NCI-H510A treated with DMSO at 0.1 percent for 48 hours (cell line): ENCODE results near the gene PLAAT3.
"Not testable (repeated sequence)": the region's sequence is repeated elsewhere in the genome, so short reads cannot be mapped to it uniquely, and the experiment has no call there.

Experiments
- DNase-seq: peaks from one replicate; lab custom pipeline; 2025; lab: John Stamatoyannopoulos, UW

PLAAT3 gene

DNA sequence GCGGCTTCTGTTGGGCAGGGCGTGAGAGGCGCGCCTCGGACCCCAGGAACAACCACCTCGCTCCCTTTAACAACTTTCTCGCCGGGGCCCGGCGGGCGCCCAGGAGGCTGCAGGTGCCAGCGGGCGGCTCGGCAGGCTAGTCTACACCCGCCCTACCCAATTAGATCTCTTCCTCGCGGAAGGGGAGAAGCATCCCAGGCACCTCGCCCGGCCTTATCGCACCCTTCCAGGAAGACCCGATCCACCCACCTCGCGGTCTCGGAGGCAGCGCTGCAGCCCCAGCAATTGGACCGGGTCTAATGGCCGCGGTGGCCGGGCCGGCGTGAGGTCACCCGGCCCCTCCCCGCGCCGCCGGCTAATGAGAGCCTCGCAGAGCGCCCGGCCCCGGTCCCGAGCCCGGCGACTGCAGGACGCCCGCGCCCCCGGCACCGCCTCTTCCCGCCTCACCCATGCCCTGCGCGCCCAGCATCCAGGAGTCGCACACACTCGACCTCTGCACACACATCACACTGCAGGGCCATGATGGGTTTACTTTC is at the start of gene PLAAT3:
Gene PLAAT3 (minus strand): TSS at position 298 of the 536 bp plus-strand sequence. CDS start 419 bp downstream, outside the sequence.
- peak; percentile 56 for DNase-seq

DNA sequence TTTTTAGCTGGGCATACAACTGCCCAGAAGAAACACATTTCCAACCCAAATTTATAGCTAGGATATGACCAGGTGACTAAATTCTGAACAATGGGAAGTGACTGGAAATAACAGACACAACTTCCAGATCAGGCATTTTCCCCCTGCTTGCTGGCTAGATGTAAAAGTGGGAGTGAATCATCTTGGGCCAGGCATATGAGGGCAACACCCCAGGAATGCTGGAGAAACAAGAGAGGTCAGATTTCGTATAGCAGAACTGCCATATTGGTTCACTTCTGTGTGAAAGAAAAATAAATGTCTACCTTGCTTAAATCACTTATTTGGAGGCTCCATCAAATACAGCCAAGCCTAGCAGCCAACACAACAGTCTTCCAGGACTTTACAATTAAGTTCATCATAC is 49.6 kb upstream of the PLAAT3 start:
- no peak for DNase-seq

DNA sequence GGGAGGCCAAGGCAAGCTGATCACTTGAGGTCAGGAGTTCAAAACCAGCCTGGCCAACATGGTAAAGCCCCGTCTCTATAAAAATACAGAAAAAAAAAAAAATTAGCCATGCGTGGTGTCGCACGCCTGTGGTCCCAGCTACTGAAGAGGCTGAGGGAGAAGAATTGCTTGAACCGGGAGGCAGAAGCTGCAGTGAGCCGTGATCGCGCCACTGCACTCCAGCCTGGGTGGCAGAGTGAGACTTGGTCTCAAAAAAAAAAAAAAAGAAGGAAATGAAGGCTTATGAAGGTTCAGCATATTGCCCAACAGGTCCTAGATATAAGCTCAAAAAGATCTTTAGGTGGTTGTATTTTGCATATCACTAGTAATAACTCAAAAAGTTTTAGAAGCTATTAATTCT is 46.7 kb upstream of the PLAAT3 start:
- no peak for DNase-seq

DNA sequence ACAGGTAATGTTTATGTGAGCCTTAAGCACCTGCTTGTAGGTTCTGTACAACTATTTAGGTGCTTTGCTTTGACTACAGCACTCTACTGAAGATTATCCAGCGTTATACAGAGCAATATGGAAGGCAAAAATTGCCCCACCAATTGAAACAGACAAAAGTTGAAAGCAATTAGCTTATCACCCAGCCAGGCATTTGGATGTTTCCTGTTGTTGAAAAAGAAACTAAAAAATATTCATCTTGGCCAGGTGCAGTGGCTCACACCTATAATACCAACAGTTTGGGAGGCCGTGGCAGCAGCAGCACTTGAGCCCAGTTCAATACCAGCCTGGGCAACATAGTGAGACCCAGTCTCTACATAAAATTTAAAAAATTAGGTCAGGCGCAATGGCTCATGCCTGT is 38.4 kb upstream of the PLAAT3 start:
- DNase-seq, result no peak

DNA sequence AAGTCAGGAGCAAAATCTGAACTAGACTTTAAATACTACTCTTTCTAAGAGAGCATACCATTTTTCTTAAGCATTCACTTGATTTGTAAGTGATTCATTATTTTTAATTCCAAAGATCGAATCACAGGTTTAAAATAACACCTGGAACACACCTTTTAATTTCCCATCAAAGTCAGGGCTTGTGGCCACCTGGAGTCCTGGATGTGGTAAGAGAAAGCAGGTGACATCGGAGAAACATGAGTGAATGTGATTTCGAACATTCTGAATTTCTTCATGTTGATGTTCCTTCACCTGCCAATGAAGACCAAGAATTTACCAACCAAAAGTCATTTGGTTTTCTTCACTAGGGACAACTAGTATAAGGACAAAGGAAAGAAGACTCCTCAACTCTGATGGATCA is 29.0 kb upstream of the PLAAT3 start:
- DNase-seq, result no peak

DNA sequence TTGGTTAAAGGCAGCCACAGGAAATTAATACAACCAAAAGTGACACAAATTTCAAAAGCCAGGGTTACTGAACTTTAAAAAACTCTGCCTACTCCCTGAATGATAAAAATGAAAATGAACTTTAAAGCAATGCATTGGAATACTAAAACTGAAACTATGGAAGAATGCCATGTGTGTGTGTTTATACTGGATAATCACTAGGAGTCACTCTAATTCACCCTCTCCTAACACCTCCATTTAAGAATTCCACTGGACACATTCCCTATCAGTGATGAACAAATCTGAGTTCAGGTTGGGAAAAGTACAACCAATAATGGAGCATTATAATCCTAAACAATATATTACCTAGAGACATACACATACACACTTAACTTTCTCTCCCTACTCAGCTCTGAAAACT is 27.5 kb upstream of the PLAAT3 start:
- DNase-seq, result no peak

DNA sequence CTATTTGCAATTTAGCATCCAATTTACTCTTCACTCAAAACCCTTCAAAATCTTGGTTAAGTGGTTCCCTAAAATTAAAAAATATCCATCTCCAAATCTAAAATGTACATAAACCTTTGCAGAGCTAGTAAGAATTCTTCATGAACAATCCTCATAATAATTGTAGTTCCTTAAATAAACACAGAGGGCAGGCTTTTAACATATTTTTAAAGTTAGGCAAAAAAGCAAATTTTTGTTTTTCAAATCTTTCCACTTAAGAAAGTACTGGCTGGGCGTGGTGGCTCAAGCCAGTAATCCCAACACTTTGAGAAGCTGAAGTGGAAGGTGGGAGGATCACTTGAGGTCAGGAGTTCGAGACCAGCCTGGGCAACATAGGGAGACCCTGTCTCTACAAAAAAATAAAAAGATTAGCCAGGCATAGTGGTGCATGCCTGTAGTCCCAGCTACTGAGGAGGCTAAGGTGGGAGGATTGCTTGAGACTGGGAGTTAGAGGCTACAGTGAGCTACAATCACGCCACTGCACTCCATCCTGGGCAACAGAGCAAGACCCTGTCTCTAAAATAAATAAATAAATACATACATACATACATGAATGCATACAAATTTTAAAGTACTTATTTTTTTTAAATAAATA is 25.1 kb upstream of the PLAAT3 start:
- DNase-seq, result no peak

DNA sequence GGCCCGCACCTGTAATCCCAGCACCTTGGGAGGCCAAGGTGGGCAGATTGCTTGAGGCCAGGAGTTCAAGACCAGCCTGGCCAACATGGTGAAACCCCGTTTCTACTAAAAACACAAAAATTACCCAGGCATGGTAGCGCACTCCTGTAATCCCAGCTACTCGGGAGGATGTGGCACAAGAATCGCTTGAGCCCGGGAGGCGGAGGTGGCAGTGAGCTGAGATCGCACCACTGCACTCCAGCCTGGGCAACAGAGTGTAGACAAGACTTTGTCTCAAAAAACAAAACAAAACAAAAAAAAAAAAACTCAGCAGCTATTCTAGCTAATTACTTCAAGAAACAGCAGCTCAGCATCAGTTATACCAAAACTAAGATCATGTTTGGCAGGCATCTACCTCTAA is 24.2 kb upstream of the PLAAT3 start:
- not testable (repeated sequence) for DNase-seq

DNA sequence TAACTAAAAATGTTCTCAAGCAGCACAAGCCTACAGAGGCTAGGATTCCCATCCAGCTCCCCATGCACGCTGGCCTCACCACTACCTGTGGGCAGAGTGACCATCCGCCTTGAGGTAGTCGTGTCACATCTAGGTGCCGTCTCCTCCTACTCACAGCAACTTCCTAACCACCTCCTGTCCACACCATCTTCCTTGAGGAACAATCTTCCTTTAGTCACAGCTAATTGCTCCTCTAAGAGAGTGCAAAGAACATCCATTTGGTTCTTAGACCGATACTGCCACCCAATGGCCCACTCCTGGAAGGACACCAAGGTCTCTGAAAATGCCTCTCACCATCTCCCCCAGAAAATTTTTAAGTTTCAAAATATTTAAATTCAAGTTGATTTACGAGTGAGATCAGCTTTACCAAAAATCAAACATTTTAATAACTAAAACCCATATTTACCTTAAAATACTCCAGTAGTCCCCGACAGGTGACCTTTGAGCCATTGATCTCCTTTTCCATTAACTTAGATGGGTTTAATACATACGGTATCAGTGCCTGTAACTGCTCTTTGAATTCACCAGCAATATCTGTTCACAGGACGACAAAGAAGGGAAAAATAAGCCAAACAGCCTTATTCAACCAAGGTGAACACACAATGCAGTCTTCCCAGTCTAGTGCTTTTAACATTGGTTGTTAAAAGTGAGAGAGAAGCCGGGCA is 21.7 kb upstream of the PLAAT3 start:
- DNase-seq, result peak; percentile 15

DNA sequence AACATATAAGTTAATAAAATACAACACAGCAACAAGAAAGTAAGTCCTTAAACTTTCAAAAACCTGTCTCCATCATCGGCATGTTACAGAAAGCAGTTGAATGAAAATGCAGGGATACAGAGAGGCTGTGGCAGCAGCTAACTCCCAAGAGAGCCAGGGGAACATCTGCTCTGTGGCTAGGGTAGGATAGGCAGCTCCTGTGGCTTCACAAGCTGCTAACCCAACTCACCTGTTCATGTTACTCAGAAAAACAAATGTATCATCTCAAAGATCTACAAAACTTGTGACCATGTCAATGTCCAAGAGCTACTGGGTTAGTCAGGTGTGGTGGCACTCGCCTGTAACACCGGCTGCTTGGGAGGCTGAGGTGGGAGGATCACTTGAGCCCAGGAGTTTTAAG is 15.2 kb upstream of the PLAAT3 start:
- DNase-seq, result no peak

DNA sequence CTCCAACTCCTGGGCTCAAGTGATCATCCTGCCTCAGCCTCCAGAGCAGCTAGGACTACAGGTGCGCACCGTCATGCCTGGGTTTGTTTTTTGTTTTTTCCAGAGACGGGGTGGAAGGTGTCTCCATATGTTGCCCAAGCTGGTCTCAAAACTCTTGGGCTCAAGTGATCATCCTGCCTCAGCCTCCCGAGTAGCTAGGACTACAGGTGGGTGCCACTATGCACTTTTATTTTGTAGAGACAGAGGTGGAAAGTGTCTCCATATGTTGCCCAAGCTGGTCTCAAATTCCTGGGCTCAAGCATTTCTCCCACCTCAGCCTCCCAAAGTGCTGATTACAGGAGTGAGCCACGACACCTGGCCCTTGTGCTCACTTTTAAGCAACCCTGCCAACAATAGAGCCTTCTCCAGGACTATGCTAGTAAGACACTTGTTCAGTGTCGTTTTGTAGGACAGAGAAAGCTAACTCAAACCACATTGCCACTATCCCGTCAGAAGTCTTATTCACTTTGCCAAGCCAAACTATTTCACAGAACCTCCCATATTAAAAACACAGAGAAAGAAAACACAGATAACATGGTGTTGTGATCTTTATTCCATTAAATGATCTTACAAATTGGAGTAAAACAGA is 9.4 kb upstream of the PLAAT3 start:
- no peak for DNase-seq

DNA sequence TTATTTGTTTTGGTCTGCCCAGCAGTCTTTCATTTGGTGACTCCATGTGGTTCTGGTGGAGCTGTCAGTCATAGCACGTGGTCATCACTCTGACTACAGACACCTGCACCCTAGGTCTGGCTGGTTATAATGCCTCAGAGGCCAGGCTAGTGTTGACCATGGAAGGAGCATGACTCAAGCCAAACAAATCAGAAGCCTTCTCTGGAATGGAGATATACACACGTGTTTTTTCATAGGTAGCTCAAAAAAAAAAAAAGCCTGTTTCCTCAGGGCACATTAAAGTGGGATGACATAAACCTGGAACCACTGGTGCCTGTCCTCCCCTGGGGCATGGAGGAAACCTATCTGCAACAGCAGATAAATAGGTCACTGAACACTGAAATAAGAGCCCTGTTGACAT is 8.1 kb upstream of the PLAAT3 start:
- DNase-seq, result no peak

DNA sequence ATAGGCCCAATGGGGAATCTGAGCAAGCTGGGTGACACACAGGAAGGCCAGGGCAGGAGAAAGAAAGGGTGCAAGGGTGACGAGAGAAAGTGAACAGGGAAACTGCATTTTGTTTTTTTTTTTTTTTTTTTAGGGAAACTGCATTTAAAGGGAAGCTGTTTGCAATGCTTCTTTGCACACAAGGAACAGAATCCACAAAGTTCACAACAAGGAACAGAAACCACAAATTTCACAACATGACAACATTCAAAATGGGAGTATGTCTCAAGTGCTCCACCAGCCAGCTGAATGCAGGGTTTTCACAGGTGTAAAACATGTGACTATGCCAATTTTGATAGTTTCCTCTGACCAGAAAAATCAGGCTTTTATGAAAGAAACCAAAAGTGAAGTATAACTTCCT is 6.8 kb upstream of the PLAAT3 start:
- no peak for DNase-seq

DNA sequence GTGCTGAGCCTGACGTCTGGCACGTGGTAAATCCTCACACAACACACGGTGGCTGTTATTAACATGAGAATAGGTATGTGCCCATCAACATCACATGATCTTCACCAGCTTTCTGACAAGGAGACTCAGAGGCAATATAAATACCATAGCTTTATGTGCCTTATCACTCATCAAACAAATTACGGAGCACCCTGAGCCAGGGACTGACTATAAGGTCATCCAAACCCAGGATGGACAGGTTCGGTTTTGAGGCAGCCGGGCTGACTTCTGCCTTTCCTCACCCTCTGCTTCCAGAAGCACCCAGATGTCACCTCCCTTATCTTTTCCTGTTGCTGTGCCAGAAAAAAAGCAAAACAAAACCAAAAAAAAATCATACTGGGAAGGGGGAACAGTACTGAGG is 5.7 kb upstream of the PLAAT3 start:
- DNase-seq, result no peak

DNA sequence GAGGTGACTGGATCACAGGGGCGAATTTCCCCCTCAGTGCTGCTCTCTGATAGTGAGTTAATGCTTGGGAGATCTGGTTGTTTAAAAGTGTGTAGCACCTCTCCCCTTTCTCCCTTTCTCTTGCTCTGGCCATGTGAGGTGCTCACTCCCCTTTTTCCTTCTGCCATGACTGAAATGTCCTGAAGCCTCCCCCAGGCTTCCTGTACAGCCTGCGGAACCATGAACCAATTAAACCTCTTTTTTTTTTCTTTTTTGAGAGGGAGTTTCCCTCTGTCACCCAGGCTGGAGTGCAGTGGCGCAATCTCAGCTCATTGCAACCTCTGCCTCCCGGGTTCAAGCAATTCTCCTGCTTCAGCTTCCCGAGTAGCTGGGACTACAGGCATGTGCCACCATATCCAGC is 3.5 kb upstream of the PLAAT3 start:
- not testable (repeated sequence) for DNase-seq

DNA sequence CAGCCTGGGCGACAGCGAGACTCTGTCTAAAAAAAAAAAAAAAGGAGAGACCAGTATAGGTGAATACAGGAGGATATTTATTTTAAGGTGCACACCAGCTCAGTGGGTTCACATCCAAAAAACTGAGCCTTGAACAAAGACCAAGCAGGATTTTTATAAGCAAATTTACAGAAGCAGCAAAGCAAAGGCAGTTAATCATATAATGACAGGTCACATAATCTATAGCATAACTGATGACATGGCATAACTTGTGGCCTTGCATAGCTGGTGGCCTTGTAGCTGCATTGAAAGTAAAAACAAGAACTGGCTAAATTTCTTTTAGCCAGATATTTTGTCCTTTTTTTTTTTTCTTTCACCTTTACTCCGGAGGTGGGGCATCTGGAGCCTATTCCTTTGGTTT is 2.7 kb upstream of the PLAAT3 start:
- DNase-seq, result no peak

DNA sequence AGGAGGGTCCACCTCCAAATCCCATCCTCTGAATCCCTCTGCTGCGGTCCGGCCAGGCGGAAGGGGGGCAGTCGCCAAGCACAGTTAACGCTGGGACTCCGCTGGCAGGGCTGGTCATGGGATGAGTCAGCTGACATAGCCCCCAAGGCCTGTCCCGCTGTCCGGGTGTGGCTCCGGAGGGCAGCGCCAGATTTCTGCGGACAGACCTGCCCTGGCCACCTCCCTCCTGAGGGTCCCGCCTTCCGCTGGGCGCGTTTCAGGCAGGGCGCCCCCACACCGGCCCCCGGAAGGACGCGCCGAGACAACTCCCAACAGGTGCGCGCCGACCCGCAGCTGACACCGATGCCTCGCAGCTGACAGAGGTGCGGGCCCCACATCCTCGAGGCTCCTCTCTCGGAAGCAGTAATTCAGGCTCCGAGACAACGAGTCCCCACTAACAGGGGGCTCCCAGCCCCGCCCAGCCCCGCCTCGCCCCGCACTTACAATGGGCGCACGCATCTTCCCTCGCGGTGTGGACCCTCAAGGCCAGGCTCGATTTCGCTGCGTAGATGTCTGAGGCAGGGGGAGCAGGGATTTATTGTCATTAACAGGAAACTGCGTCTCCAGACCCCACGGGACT is 607 bp downstream of the PLAAT3 start:
- peak; percentile 8 for DNase-seq

DNA sequence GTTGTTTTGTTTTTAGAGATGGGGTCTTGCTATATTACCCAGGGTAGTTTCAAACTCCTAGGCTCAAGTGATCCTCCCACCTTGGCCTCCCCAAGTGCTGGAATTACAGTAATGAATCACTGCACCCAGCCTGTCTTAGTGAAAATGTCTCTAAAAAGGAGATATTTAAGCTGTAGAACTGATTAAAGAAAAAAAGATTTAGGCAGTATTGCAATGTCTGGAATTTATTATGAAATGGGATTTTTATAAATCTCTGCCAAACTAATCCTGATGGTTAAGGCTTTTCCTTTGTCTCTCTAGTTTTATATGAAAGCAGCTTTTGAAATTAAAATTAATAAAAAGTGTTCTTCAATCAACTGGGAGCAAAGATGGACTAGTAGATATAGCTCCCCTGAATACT is 2.1 kb downstream of the PLAAT3 start:
- DNase-seq, result no peak

DNA sequence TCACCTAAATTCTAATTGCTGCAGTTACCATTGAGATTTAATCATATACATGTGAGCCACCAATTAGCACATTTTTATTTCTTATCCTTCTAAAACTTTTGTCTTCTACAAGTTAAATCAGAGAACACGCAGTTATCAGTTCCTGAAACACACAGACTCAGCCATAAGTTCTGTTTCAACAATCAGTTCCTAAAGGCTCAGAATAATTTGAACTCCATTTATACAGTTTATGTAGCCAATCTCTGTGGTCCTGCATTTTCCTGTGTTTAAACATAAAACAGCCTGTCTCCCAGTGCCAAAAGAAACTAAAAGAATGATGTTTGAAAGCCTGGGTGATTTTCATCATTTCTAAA is 2.9 kb downstream of the PLAAT3 start:
- no peak for DNase-seq

DNA sequence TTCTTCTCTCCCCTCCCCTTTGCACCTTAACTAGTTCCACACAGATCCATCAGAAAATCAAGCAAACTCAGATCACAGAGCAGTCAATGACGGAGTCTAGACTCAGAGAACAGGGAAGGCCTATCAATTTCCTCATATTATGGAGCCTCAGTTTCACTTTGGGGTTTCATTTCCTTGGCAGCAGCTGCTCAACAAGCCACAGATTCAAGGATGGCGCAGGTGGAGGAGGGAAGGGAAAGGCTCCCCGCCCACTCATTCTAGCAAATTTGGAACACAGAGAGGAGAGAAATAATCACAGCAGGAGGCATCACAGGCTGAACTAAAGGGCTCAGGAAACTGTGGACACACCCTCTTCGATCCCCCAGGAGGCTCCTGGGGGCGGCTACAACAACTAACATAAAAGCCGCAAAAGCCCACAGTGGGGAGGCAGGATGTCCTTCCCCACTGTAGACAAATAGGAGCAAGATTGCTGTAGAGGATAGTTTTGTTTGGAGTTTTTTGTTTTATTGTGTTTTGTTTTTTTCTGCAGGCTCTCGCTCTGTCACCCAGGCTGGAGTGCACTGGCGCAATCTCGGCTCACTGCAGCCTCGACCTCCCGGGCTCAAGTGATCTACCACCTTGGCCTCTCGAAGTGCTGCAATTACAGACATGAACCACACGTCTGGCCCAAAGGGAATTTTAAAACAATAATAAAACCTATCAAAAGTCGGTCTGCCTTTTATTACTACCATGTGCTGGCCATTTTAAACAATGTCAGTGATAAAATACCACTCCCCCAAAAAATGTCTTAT is 3.4 kb downstream of the PLAAT3 start:
- DNase-seq, result no peak

DNA sequence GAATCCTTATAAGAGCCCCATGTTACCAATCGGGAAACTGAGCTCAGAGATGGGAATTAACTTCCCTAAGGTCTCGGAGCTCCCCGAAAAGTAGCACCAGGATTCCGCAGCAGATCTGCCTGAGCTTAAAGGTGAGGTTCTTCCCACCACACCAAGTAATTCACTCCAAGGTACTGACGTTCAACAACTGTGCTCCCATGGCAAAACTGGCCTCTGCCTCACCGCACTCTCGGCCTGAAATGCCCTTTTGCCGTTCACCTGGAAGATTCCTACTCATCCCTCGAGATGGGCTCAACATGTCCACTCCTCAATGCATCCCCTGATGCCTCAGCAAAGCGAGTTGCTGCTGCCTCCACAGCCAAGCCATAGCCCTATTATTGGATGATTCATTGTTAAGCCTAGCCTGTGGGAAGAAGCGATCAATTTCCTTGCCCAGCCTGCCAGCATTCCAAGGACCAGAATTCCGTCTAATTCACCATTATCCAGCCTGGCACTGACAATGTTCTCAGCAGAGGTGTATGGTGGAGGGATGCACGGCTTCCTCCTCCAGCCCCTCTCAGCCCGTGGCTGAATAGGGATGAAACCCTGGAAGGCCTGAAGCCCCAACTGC is 4.2 kb downstream of the PLAAT3 start:
- DNase-seq, result no peak

DNA sequence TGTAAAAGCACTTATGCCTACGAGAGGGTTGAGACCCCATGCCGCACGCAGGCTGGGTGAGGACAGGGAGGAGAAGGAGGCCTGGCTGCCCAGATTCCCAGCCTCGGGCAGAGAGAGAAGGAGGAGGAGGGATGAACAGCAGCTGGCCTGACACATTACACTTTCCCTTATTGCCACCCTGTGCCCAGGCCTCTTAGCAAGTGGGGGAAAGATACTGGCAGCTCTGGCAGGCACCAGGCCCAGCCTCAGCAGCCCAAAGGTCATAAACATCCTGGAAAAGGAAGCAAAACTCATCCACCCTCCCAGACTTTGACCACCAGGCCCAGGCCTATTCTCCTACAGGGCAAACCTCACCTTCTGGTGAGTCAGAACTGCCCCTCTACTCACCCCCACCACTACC is 4.7 kb downstream of the PLAAT3 start:
- DNase-seq, result no peak
